EH (cell line): ENCODE results near the gene PPP1R36.
A peak's percentile ranks its signal among the peaks of the same experiment; 100 is the strongest.
"Not testable (repeated sequence)": the region's sequence is repeated elsewhere in the genome, so short reads cannot be mapped to it uniquely, and the experiment has no call there.

Source experiments
- DNase-seq: peaks from one replicate; pipeline ENCODE4 v3.0.0-alpha.2; 2015; ENCODE audit warnings: low read depth

Gene PPP1R36

GRCh38 chr14:64518229-64518628 is 31.5 kb upstream of the PPP1R36 start:
- DNase-seq, result no peak

GRCh38 chr14:64520699-64521098 is 29.1 kb upstream of the PPP1R36 start:
- DNase-seq, result no peak

- DNase-seq, result no peak
Measured at GRCh38 chr14:64522591-64523355, 27.0 kb upstream of the PPP1R36 start.

- DNase-seq, result no peak
Measured at GRCh38 chr14:64525354-64525753, 24.4 kb upstream of the PPP1R36 start.

- no peak for DNase-seq
Measured at GRCh38 chr14:64531567-64531966, 18.2 kb upstream of the PPP1R36 start.

- peak; percentile 81 for DNase-seq
Measured at GRCh38 chr14:64536488-64537245, 13.1 kb upstream of the PPP1R36 start.

GRCh38 chr14:64540208-64541202 is 9.3 kb upstream of the PPP1R36 start, which contains the start of gene HSPA2:
Gene HSPA2, plus strand, starts transcription at chr14:64540741. Its CDS starts 109 bp downstream, at chr14:64540850.
- peak; percentile 99 for DNase-seq

GRCh38 chr14:64541261-64541971 is 8.3 kb upstream of the PPP1R36 start:
- peak; percentile 32 for DNase-seq

- DNase-seq, result peak; percentile 26
Measured at GRCh38 chr14:64541972-64542835, 7.6 kb upstream of the PPP1R36 start.

GRCh38 chr14:64542836-64543201 is 6.9 kb upstream of the PPP1R36 start:
- no peak for DNase-seq

- DNase-seq, result no peak
Measured at GRCh38 chr14:64544607-64545312, 5.0 kb upstream of the PPP1R36 start.

- peak; percentile 51 for DNase-seq
Measured at GRCh38 chr14:64549016-64549415, 745 bp upstream of the PPP1R36 start.

GRCh38 chr14:64550621-64551333 is 1.0 kb downstream of the PPP1R36 start:
- no peak for DNase-seq

- DNase-seq, result no peak
Measured at GRCh38 chr14:64554556-64554955, 4.8 kb downstream of the PPP1R36 start.

- peak; percentile 95 for DNase-seq
Measured at GRCh38 chr14:64556526-64556925, 6.8 kb downstream of the PPP1R36 start.

- not testable (repeated sequence) for DNase-seq
Measured at GRCh38 chr14:64558216-64558615, 8.5 kb downstream of the PPP1R36 start.

- DNase-seq, result no peak
Measured at GRCh38 chr14:64561631-64562030, 11.9 kb downstream of the PPP1R36 start.

GRCh38 chr14:64562436-64562835 is 12.7 kb downstream of the PPP1R36 start:
- DNase-seq, result no peak

GRCh38 chr14:64563696-64564095 is 13.9 kb downstream of the PPP1R36 start:
- DNase-seq, result no peak
